GM18502 (cell line): ENCODE measurements around the gene EPS15.

Experiments
- ATAC-seq: cut with Tn5 transposase; IDR thresholded peaks from one replicate; pipeline ENCODE4 v1.9.1; 2021; ENCODE audit warnings: mild to moderate bottlenecking; ENCODE audit not compliant: unreplicated experiment, poor library complexity

EPS15 gene

GRCh38 chr1:51305371-51305823 is 213.7 kb downstream of the EPS15 start:
- ATAC-seq: no peak

- ATAC-seq: no peak
Measured at GRCh38 chr1:51304360-51304759, 214.7 kb downstream of the EPS15 start.
